Pancreas (tissue), 10 donors: ENCODE measurements around the gene GASK1A. TPM values are rescaled to one million over a fixed set of nuclear protein-coding genes. Genes with fewer than 3 reads are reported as not detected.

ENCODE experiments used
- ATAC-seq, 4 donors: fragments of 200-7000 bp; cut with Tn5 transposase; one replicate each; pipeline versions ENCODE4 v1.8.0 to v1.9.1; 2020; ENCODE audit warnings: mild to moderate bottlenecking in 4 of 4, moderate library complexity in 4 of 4
- DNase-seq, 6 donors: peaks; one replicate each; pipeline ENCODE4 v3.0.0-alpha.2; 2020
- FAIRE-seq: peaks from 2 replicates; lab custom pipeline; 2012; peaks lifted over from hg19 to GRCh38; lab: Jason Lieb, UNC
- H3K27ac ChIP-seq, 4 donors: fragments of 200-600 bp; sonication (generic); 1 replicate in 3 of 4; 2 replicates in 1 of 4; pipeline versions ENCODE4 v1.5.0 to v1.8.0; 2020
- H3K27me3 ChIP-seq, 4 donors: fragments of 200-600 bp; one replicate each; pipeline ENCODE4 v1.8.0; 2021
- H3K36me3 ChIP-seq, 3 donors: fragments of 200-600 bp; sonication (generic) in 1 of 3; one replicate each; pipeline versions ENCODE4 v1.5.0 to v1.8.0; 2020 to 2021
- H3K4me1 ChIP-seq, 3 donors: fragments of 200-600 bp; one replicate each; pipeline ENCODE4 v1.8.0; 2021
- H3K4me3 ChIP-seq, 4 donors: fragments of 200-600 bp; sonication (generic) in 2 of 4; one replicate each; pipeline versions ENCODE4 v1.5.0 to v1.8.0; 2020 to 2021
- H3K9me3 ChIP-seq, 4 donors: fragments of 200-600 bp; one replicate each; pipeline ENCODE4 v1.8.0; 2021
- WGBS, 2 donors: extraction: QIAGEN DNeasy Blood & Tissue Kit; methylation state at CpG; one replicate each; pipeline ENCODE4 v1.1.7; 2013; 5-methylcytosine and 5-hydroxymethylcytosine counted together
- intact Hi-C, 3 donors: fragments of 100-400 bp; cut with DNase I; formaldehyde crosslinking; loops; one replicate each; pipeline versions ENCODE4 v1.11.1 to v1.14.2; 2022
- polyA plus RNA-seq, 2 donors: library from polyadenylated mRNA; stranded (reverse); fragments of 200-250 nt; gene quantifications; one replicate each; pipeline ENCODE4 v1.2.3, GENCODE V29; 2013
- total RNA-seq, 6 donors: library from RNA; stranded (reverse); fragmentation: NEBNext Ultra II Directional in 4 of 6; extraction: Animal tissue kit (Norgen Biotek cat#: 25700) in 4 of 6; gene quantifications; one replicate each; pipeline versions ENCODE4 v1.2.1 to v1.2.4, GENCODE V29; 2021 to 2023
- TF ChIP-seq, protein P1 (sequence below), 4 donors: fragments of 200-600 bp; sonication (generic) in 3 of 4; IDR thresholded peaks; one replicate each; pipeline versions ENCODE4 v1.5.0 to v1.8.0; 2021; ENCODE audit warnings: antibody characterized with exemption in 4 of 4
- donor health status: healthy with polysubstance abuse.
- donor health status: DM: no; HTN: no; CAD: no; lungs with moderate emphysema.
- donor health status: DM: no; HTN: no; CAD: no.
- donor health status: control.
- donor health status: control.
- donor health status: Bipolar disorder and iron deficiency.
- donor health status: DM: yes; HTN: yes; CAD: no.
- donor health status: DM: no; HTN: no; CAD: no.
- donor health status: DM: no; HTN: no; CAD: no.
- donor health status: DM: yes; HTN: yes; CAD: no.

GASK1A gene
- total and polyA plus RNA-seq, 8 donors, result 1.2 to 5.8 (median 1.8) TPM

DNA sequence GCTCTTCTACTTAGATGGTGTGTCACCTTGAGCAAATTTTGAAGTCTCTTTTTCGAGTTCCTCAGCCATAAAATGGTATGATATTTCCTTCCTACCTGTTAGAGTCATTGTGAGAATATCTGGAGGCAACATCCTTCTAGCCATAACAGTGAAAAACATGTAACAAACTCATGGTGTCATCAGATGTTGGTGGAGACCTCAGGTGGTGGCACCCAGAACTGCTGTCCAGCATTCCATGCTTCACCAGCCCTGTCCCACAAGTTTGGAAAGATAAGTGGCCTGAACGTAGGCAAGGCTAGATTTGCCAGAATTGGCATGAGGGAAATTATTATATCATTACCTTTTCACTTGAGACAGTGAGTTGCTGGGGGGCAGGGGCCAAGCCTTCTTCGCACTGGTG is 30.4 kb downstream of the GASK1A start:
- TF ChIP-seq, protein P1, sequence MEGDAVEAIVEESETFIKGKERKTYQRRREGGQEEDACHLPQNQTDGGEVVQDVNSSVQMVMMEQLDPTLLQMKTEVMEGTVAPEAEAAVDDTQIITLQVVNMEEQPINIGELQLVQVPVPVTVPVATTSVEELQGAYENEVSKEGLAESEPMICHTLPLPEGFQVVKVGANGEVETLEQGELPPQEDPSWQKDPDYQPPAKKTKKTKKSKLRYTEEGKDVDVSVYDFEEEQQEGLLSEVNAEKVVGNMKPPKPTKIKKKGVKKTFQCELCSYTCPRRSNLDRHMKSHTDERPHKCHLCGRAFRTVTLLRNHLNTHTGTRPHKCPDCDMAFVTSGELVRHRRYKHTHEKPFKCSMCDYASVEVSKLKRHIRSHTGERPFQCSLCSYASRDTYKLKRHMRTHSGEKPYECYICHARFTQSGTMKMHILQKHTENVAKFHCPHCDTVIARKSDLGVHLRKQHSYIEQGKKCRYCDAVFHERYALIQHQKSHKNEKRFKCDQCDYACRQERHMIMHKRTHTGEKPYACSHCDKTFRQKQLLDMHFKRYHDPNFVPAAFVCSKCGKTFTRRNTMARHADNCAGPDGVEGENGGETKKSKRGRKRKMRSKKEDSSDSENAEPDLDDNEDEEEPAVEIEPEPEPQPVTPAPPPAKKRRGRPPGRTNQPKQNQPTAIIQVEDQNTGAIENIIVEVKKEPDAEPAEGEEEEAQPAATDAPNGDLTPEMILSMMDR (IDR thresholded peaks at IDR 0.05), result no peak
- intact Hi-C loops, result no loop called here
- no peaks in the 10 kb centered on the region for H3K27me3 ChIP-seq
- no peak for DNase-seq
- no peak overlapping the region for H3K27ac ChIP-seq
- no peak for ATAC-seq
- WGBS, 2 donors, result 83 to 85% methylated on average over 3 of the region's 3 CpGs
- H3K9me3 ChIP-seq, result no peaks in the 10 kb centered on the region
- no peak overlapping the region for H3K4me3 ChIP-seq
- no peaks in the 10 kb centered on the region for H3K36me3 ChIP-seq
- FAIRE-seq, result no peak
- H3K4me1 ChIP-seq, result no peaks in the 10 kb centered on the region

- DNase-seq, result no peak
- H3K27me3 ChIP-seq, result no peaks in the 10 kb centered on the region
- no peaks in the 10 kb centered on the region for H3K9me3 ChIP-seq
- TF ChIP-seq, protein P1 (IDR thresholded peaks at IDR 0.05), result no peak
- H3K4me3 ChIP-seq, result no peak overlapping the region
- no peaks in the 10 kb centered on the region for H3K36me3 ChIP-seq
- ATAC-seq, result no peak
- no peaks in the 10 kb centered on the region for H3K4me1 ChIP-seq
- intact Hi-C loops, result no loop called here
- H3K27ac ChIP-seq, result no peak overlapping the region
- FAIRE-seq, result no peak
Measured at GRCh38 chr3:43010638-43011037, 31.5 kb downstream of the GASK1A start.

DNA sequence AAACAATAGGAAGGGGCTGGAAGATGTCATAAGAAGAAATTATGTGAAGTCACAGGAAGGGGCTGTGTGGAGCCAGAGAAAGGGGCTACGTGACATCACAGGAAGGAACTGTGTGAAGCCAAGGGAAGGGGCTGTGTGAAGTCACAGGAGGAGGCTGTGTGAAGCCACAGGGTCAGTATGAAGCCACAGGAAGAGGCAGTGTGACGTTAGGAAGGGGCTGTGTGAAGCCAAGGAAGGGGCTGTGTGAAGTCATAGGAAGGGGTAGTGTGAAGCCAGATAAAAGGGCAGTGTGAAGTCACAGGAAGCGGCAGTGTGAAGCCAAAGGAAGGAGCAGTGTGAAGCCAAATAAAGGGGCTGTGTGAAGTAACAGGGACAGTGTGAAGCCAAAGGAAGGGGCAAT is 32.5 kb downstream of the GASK1A start:
- Histone ChIP-seq H3K36me3 (no peaks in the 10 kb centered on the region), H3K9me3 (no peaks in the 10 kb centered on the region), H3K27ac (no peak overlapping the region), H3K4me1 (no peaks in the 10 kb centered on the region), H3K4me3 (no peak overlapping the region), H3K27me3 (no peaks in the 10 kb centered on the region)
- ATAC-seq (no peak), FAIRE-seq (no peak), DNase-seq (no peak)
- intact Hi-C loops, result no loop called here
- TF ChIP-seq, protein P1 (IDR thresholded peaks at IDR 0.05), result no peak
- 78 to 90% methylated on average over 3 of the region's 3 CpGs for WGBS, 2 donors

- DNase-seq (no peak), FAIRE-seq (no peak), ATAC-seq (no peak)
- Histone ChIP-seq H3K4me1 (no peaks in the 10 kb centered on the region), H3K36me3 (no peaks in the 10 kb centered on the region), H3K4me3 (no peak overlapping the region), H3K9me3 (no peaks in the 10 kb centered on the region), H3K27ac (no peak overlapping the region), H3K27me3 (no peaks in the 10 kb centered on the region)
- intact Hi-C loops, result no loop called here
- TF ChIP-seq, protein P1 (IDR thresholded peaks at IDR 0.05), result no peak
Measured at GRCh38 chr3:43012174-43012573, 33.1 kb downstream of the GASK1A start.

- WGBS, 2 donors, result 68 to 73% methylated on average over 2 of the region's 2 CpGs
- H3K4me1 ChIP-seq, result no peaks in the 10 kb centered on the region
- no peaks in the 10 kb centered on the region for H3K9me3 ChIP-seq
- no peak overlapping the region for H3K27ac ChIP-seq
- intact Hi-C loops, result no loop called here
- no peak for DNase-seq
- no peak for FAIRE-seq
- no peak for ATAC-seq
- TF ChIP-seq, protein P1 (IDR thresholded peaks at IDR 0.05), result no peak
- H3K4me3 ChIP-seq, result no peak overlapping the region
- no peaks in the 10 kb centered on the region for H3K27me3 ChIP-seq
- no peaks in the 10 kb centered on the region for H3K36me3 ChIP-seq
Measured at GRCh38 chr3:43013256-43013655, 34.1 kb downstream of the GASK1A start.
